ENCODE data around the gene SOWAHC.

DNA sequence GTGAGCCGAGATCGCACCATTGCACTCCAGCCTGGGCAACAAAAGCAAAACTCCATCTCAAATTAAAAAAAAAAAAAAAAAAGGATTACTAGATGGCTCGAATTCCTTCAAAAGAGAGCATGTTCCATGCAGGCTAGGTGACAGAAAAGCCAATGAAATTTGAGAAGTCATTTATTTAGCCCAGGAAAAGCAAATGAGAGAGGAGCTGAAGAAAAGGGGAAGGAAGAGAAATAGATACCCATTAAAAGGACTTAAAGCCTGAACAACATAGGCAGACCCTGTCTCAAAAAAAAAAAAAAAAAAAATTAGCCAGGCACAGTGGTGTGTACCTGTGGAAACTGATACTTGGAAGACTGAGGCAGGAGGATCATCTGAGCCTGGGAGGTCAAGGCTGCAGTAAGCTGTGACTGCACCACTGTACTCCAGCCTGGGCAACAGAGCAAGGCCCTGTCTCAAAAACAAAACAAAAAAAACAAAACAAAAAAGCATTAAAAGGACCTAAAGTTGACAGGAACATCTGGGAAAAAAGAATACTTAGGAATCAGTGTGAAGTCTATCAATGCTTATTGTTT lies 11.5 kb upstream of the SOWAHC start:
- TF ChIP-seq, protein P1, sequence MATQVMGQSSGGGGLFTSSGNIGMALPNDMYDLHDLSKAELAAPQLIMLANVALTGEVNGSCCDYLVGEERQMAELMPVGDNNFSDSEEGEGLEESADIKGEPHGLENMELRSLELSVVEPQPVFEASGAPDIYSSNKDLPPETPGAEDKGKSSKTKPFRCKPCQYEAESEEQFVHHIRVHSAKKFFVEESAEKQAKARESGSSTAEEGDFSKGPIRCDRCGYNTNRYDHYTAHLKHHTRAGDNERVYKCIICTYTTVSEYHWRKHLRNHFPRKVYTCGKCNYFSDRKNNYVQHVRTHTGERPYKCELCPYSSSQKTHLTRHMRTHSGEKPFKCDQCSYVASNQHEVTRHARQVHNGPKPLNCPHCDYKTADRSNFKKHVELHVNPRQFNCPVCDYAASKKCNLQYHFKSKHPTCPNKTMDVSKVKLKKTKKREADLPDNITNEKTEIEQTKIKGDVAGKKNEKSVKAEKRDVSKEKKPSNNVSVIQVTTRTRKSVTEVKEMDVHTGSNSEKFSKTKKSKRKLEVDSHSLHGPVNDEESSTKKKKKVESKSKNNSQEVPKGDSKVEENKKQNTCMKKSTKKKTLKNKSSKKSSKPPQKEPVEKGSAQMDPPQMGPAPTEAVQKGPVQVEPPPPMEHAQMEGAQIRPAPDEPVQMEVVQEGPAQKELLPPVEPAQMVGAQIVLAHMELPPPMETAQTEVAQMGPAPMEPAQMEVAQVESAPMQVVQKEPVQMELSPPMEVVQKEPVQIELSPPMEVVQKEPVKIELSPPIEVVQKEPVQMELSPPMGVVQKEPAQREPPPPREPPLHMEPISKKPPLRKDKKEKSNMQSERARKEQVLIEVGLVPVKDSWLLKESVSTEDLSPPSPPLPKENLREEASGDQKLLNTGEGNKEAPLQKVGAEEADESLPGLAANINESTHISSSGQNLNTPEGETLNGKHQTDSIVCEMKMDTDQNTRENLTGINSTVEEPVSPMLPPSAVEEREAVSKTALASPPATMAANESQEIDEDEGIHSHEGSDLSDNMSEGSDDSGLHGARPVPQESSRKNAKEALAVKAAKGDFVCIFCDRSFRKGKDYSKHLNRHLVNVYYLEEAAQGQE (IDR thresholded peaks at IDR 0.05; ENCODE audit: borderline replicate concordance), result no peak
- TF ChIP-seq SMC3 (conservative IDR thresholded peaks at IDR 0.05; ENCODE audit: poor library complexity), result no peak
- TF ChIP-seq, protein P2, sequence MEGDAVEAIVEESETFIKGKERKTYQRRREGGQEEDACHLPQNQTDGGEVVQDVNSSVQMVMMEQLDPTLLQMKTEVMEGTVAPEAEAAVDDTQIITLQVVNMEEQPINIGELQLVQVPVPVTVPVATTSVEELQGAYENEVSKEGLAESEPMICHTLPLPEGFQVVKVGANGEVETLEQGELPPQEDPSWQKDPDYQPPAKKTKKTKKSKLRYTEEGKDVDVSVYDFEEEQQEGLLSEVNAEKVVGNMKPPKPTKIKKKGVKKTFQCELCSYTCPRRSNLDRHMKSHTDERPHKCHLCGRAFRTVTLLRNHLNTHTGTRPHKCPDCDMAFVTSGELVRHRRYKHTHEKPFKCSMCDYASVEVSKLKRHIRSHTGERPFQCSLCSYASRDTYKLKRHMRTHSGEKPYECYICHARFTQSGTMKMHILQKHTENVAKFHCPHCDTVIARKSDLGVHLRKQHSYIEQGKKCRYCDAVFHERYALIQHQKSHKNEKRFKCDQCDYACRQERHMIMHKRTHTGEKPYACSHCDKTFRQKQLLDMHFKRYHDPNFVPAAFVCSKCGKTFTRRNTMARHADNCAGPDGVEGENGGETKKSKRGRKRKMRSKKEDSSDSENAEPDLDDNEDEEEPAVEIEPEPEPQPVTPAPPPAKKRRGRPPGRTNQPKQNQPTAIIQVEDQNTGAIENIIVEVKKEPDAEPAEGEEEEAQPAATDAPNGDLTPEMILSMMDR (IDR thresholded peaks at IDR 0.05; ENCODE audit: poor library complexity, severe bottlenecking), result no peak
- no peak for TF ChIP-seq EZH2 (IDR thresholded peaks at IDR 0.05; ENCODE audit: borderline replicate concordance, insufficient read depth, low read length, poor library complexity, severe bottlenecking)
- no peak for TF ChIP-seq POLR2AphosphoS5 (IDR thresholded peaks at IDR 0.05)
- no peak for TF ChIP-seq EP300 (conservative IDR thresholded peaks at IDR 0.05; ENCODE audit: poor library complexity, severe bottlenecking)
- TF ChIP-seq TAF1 (IDR thresholded peaks at IDR 0.05; ENCODE audit: low read depth), result no peak
- no peak for TF ChIP-seq RAD21 (conservative IDR thresholded peaks at IDR 0.05)
